ENCODE results near the gene HIPK2.

DNA sequence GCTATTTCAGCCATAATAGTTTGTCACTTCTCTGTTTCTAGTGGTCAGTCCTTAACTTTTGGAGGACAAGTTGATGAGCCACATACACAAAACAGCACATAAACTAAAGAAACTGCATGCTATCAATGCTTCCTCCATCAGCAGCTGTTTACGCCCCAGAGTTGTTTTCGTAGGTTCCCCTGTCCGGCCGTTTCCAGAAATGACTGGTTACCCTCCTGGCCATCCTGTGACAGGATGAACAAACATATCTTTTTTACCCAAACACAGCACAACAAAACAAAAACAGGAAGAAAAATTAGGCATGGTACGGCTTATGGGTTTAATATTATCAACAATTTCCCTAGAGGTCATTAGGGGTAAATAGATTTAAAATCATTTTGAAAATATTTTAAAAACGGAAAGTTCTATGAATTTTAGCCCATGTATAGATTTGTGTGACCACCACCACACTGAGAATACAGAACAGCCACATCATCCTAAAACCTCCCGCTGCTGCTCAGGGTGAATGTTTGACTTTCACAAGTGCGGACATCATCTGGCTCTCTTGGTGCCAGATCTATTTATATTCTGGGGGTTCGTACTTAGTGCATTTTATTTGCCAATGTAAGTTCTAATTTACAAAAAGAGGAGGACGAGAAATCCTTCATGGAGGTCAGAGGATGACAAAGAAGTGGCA lies 74.8 kb downstream of the HIPK2 start:
- TF ChIP-seq LEF1 (IDR thresholded peaks at IDR 0.05; ENCODE audit: borderline replicate concordance) (no peak), SP1 (IDR thresholded peaks at IDR 0.05) (no peak)

All from HEK293T (cell line).